Measurements from ENCODE around the gene SPEN.
A peak's percentile ranks its signal among the peaks of the same experiment; 100 is the strongest.
"Not testable (repeated sequence)": the region's sequence is repeated elsewhere in the genome, so short reads cannot be mapped to it uniquely, and the experiment has no call there.

The SPEN gene

GRCh38 chr1:15962671-15963362 lies 115.3 kb downstream of the SPEN start:
- no peak for DNase-seq (ENCODE audit: low spot score)

- DNase-seq (ENCODE audit: low spot score): no peak
Measured at GRCh38 chr1:15963363-15963967, 116.0 kb downstream of the SPEN start.

DNA sequence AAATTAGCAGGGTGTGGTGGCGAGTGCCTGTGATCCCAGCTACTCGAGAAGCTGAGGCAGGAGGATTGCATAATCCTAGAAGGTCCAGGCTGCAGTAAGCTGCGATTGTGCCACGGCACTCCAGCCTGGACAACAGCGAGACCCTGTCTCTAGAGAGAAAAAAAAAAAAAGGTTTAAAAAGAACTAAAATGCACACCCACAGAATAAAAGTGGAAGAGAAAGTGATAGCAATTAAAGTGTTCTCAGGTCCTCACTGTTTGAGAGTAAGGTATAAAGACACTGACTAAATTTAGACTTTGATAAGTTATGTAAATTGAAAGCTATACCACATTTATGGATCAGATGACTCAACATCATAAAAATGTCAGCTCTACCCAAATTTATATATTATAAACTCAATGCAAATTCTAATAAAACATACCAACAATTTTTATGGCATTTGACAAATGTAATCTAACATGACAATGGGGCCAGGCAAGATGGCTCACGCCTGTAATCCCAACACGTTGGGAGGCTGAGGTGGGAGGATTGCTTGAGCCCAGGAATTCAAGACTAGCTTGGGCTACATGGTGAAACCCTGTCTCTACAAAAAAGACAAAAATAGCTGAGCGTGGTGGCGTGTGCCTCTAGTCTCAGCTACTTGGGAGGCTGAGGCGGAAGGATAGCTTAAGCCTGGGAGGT lies 116.6 kb downstream of the SPEN start:
- DNase-seq (ENCODE audit: low spot score): no peak

DNA sequence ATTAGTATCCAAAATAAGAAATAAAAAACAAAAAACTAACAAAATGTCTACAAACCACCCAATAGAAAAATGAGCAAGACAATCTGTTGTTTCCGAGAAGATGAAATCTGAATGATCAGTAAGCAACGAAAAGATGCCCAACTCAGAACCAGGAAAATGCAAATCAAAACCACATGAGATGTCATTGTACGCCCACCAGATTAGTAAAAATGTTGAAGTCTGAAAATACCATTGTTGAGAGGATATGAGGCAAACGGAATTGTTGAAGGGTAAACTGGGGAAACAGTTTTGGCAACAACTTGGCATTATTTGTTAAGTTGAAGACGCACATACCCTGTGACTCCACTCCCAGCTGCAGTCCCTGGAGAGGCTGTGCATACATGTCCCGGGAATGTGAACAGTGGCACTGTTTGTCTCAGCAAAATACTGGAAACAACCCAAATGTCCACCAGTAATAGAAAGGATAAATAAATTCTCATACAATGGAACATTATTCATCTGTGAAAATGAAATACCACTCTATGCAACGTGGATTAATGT lies 117.8 kb downstream of the SPEN start:
- DNase-seq (ENCODE audit: low spot score): no peak

- DNase-seq (ENCODE audit: low spot score): no peak
Measured at GRCh38 chr1:15966081-15966955, 118.8 kb downstream of the SPEN start.

GRCh38 chr1:15966956-15967344 lies 119.4 kb downstream of the SPEN start:
- no peak for DNase-seq (ENCODE audit: low spot score)

- no peak for DNase-seq (ENCODE audit: low spot score)
Measured at GRCh38 chr1:15968172-15968571, 120.7 kb downstream of the SPEN start.

GRCh38 chr1:15969321-15969880 lies 121.9 kb downstream of the SPEN start:
- DNase-seq (ENCODE audit: low spot score): no peak

DNA sequence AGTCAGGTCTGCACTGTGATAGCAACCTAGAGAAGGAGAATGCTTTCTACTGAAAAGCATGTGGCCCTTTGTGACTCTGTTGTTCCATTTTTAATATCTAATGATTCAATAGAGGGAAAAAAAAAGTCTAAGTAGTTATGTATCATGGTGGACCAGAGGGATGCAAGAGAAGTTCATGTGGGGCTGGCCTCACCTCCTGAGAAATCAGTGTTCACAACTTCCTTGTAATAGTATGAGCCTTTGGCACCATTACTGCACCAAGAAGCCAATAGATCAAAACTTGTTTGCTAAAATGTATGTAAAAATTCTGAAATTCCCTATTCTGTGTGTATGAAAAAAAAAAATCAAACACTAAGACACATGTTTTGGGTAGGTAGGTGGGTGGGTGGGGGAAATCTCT lies 123.4 kb downstream of the SPEN start:
- no peak for DNase-seq (ENCODE audit: low spot score)

DNA sequence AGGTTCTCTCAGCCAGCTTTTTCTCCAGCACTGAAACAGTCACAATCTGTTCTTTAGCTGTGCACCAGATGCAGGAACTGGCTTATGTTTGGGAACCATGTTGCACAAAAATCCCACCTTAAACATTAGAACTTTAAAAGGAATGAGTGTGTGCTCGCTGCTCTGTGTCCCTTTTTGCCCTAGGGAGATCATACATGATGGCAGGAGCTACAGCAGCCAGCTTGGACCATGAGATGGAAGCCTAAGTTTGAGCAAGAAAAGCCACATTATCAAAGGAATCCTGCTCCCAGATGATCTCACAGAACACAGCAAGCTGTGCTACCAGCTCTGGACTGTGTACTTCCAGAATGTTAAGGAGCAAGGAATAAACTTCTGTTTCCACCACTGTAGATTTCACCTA lies 124.9 kb downstream of the SPEN start:
- no peak for DNase-seq (ENCODE audit: low spot score)

DNA sequence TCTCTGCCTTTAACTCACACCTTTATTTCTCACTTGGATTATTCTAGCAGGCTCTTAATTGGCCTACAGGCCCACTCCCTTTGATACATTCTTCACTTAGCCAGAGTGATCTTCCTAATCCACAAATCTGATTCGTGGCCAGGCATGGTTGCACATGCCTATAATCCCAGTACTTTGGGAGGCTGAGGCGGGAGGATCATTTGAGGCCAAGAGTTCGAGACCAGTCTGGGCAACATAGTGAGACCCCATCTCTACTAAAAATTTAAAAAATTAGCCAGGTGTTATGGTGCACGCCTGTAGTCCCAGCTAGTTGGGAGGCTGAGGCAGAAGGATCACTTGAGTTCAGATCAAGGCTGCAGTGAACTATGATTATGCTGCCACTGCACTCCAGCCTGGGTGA lies 126.3 kb downstream of the SPEN start:
- DNase-seq (ENCODE audit: low spot score): no peak

DNA sequence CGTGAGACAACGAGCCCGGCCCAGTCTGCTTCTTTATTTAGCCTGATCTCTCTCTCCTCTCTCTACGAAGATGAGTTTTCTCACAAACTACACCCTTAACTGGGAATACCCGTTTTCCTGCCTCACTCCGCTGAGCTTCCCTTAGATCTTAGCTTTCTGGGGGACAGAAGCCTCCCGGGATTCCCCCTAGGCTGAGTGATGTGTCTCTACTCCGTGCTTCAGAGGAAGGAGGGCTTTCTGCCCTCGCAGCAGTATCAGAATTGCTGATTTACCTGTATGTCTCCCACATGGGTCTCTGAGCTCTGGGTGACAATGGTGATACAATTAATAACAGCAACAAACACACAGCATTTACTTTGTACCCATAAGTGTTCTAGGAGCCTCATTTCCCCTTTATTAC lies 127.3 kb downstream of the SPEN start:
- DNase-seq (ENCODE audit: low spot score): no peak

- DNase-seq (ENCODE audit: low spot score): peak; percentile 89
Measured at GRCh38 chr1:15975358-15975804, 127.9 kb downstream of the SPEN start.

- DNase-seq (ENCODE audit: low spot score): peak; percentile 96
Measured at GRCh38 chr1:15975805-15976680, 128.5 kb downstream of the SPEN start, which contains the start of gene ZBTB17. Gene ZBTB17, minus strand, starts transcription at chr1:15976101. Its CDS starts 27,606 bp downstream, at chr1:15948495.

GRCh38 chr1:15977947-15978346 lies 130.4 kb downstream of the SPEN start:
- not testable (repeated sequence) for DNase-seq (ENCODE audit: low spot score)

DNA sequence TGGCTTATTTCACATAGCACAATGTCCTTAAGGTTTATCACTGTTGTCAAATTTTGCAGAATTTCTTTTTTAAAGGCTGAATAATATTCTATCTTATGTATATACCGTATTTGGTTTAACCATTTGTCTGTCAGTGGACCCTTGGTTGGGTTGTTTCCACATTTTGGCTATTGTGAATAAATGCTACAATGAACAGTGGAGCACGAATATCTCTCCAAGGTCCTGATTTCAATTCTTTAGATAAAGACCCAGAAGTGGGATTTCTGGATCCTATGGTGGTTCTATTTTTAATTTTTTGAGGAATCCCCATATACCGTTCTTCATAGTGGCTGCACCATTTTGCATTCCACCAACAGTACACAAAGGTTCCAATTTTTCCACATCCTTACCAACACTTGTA lies 134.2 kb downstream of the SPEN start:
- no peak for DNase-seq (ENCODE audit: low spot score)

- DNase-seq (ENCODE audit: low spot score): no peak
Measured at GRCh38 chr1:15983275-15983674, 135.8 kb downstream of the SPEN start.

DNA sequence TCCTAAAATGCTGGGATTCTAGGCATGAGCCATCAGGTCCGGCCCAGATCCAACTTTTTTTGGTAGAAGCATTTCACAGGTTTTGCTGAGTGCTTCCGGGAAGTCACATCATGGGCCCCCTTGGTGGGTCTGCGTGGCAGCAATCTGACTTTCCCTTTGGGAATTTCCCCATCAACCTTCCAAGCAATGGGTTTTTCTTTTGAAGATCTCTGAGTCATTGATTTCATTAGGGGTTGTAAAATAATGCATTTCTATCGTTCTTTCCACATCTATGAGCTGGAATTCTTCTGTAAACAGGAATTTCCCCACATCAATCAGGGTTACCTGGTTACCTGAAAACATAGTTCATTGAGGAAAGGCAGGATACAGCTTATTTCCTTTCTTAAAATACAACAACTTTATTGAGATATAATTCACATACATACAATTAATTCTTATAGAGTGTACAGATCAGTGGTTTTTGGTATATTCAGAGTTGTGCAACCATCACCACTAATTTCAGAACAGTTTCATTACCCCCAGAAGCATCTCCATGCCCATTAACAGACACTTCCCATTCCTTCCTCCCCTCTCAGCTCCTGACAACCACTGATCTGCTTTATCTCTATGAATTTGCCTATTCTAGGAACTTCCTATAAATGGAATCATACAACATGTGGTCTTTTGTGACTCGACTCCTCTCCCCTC lies 138.2 kb downstream of the SPEN start:
- DNase-seq (ENCODE audit: low spot score): no peak

- DNase-seq (ENCODE audit: low spot score): no peak
Measured at GRCh38 chr1:15988856-15989736, 141.6 kb downstream of the SPEN start.

Data from ecto neural progenitor cell (in vitro differentiated cells).